Endothelial cell of hepatic sinusoid (primary cell): ENCODE results near the gene NKD2.

Source experiments
- in situ Hi-C: cut with HindIII; loops from 2 replicates; pipeline ENCODE4 v1.10.0; 2017; ENCODE audit warnings: low sequenced_read_pairs

NKD2 gene

GRCh38 chr5:1083823-1084605 is 75.4 kb downstream of the NKD2 start:
- in situ Hi-C loops: no loop called here

- in situ Hi-C loops: no loop called here
Measured at GRCh38 chr5:1085391-1085790, 76.8 kb downstream of the NKD2 start.

GRCh38 chr5:1086137-1086536 is 77.5 kb downstream of the NKD2 start:
- in situ Hi-C loops: no loop called here

GRCh38 chr5:1086871-1087270 is 78.3 kb downstream of the NKD2 start:
- in situ Hi-C loops: no loop called here

GRCh38 chr5:1087428-1087827 is 78.8 kb downstream of the NKD2 start:
- in situ Hi-C loops: no loop called here

GRCh38 chr5:1088031-1088430 is 79.4 kb downstream of the NKD2 start:
- in situ Hi-C loops: no loop called here
